Astrocyte (in vitro differentiated cells and primary cell): ENCODE results near the gene IER5L. TPM values are rescaled to one million over a fixed set of nuclear protein-coding genes. Genes with fewer than 3 reads are reported as not detected.
A peak's percentile ranks its signal among the peaks of the same experiment; 100 is the strongest.

Experiments used
- DNase-seq: peaks from one replicate; pipeline ENCODE4 v3.0.0-alpha.2; 2010; ENCODE audit warnings: low read depth
- FAIRE-seq: peaks from 2 replicates; lab custom pipeline; 2011; peaks lifted over from hg19 to GRCh38; lab: Jason Lieb, UNC
- H2AFZ ChIP-seq: 2 replicates; pipeline ENCODE4 v1.6.0; 2012; ENCODE audit warnings: low read depth, low read length, inconsistent platforms
- H3K27ac ChIP-seq: 2 replicates; pipeline ENCODE4 v1.5.1; 2011; ENCODE audit warnings: low read depth, low read length, inconsistent platforms
- H3K27me3 ChIP-seq: 2 replicates; pipeline ENCODE4 v1.6.0; 2011; ENCODE audit warnings: low read length, inconsistent platforms; ENCODE audit not compliant: insufficient read depth
- H3K36me3 ChIP-seq: 2 replicates; pipeline ENCODE4 v1.5.1; 2011; ENCODE audit warnings: low read length, inconsistent platforms; ENCODE audit not compliant: insufficient read depth
- H3K4me1 ChIP-seq: 2 replicates; pipeline ENCODE4 v1.5.1; 2011; ENCODE audit warnings: low read length, inconsistent platforms; ENCODE audit not compliant: insufficient read depth
- H3K4me2 ChIP-seq: 2 replicates; pipeline ENCODE4 v1.6.0; 2012; ENCODE audit warnings: low read length, inconsistent platforms
- H3K4me3 ChIP-seq: 2 replicates; pipeline ENCODE4 v1.5.1; 2011; ENCODE audit warnings: low read depth, mild to moderate bottlenecking, low read length, inconsistent platforms; ENCODE audit not compliant: insufficient read depth
- H3K79me2 ChIP-seq: 2 replicates; pipeline ENCODE4 v1.6.0; 2012; ENCODE audit warnings: mild to moderate bottlenecking, low read length, inconsistent platforms; ENCODE audit not compliant: insufficient read depth
- H3K9ac ChIP-seq: 2 replicates; pipeline ENCODE4 v1.6.0; 2012; ENCODE audit warnings: mild to moderate bottlenecking, low read length, inconsistent platforms
- H3K9me3 ChIP-seq: 2 replicates; pipeline ENCODE4 v1.5.1; 2012; ENCODE audit warnings: low read depth, mild to moderate bottlenecking, low read length, inconsistent platforms; ENCODE audit not compliant: insufficient read depth
- H4K20me1 ChIP-seq: 2 replicates; pipeline ENCODE4 v1.6.0; 2012; ENCODE audit warnings: low read length, inconsistent platforms; ENCODE audit not compliant: insufficient read depth
- H3K27ac Mint-ChIP-seq: one replicate; pipeline ENCODE4 v1.8.0; 2021; ENCODE audit warnings: mild to moderate bottlenecking, mixed read lengths; ENCODE audit not compliant: unreplicated experiment
- H3K27me3 Mint-ChIP-seq: one replicate; pipeline ENCODE4 v1.8.0; 2021; ENCODE audit warnings: low read depth, mixed read lengths; ENCODE audit not compliant: unreplicated experiment
- H3K36me3 Mint-ChIP-seq: one replicate; pipeline ENCODE4 v1.8.0; 2021; ENCODE audit warnings: low read depth, mixed read lengths; ENCODE audit not compliant: unreplicated experiment
- H3K4me1 Mint-ChIP-seq: one replicate; pipeline ENCODE4 v1.8.0; 2021; ENCODE audit warnings: low read depth, mixed read lengths; ENCODE audit not compliant: unreplicated experiment
- H3K4me3 Mint-ChIP-seq: one replicate; pipeline ENCODE4 v1.8.0; 2021; ENCODE audit warnings: mild to moderate bottlenecking, moderate library complexity, mixed read lengths; ENCODE audit not compliant: unreplicated experiment
- H3K9me3 Mint-ChIP-seq: one replicate; pipeline ENCODE4 v1.8.0; 2021; ENCODE audit warnings: mild to moderate bottlenecking, mixed read lengths; ENCODE audit not compliant: unreplicated experiment
- CTCF ChIP-seq: IDR thresholded peaks from 2 replicates; pipeline ENCODE4 v1.5.1; 2011; ENCODE audit warnings: low read depth, mild to moderate bottlenecking, inconsistent platforms, low read length, moderate library complexity; ENCODE audit not compliant: insufficient read depth
- EZH2 ChIP-seq: IDR thresholded peaks from 2 replicates; pipeline ENCODE4 v1.6.1; 2012; ENCODE audit warnings: mild to moderate bottlenecking, low read length, inconsistent platforms; ENCODE audit not compliant: insufficient read depth
- total RNA-seq: library from RNA; stranded (reverse); gene quantifications from 2 replicates; pipeline ENCODE4 v1.2.1, GENCODE V29; 2021

The IER5L gene
- total RNA-seq, 1 donor from 2014 or later, result 47.0 TPM

- H3K9me3 Mint-ChIP-seq, result no peaks in the 10 kb centered on the region
- H3K27ac Mint-ChIP-seq, result no peak overlapping the region
- peaks cover 13% of the 10 kb centered on the region for H3K36me3 Mint-ChIP-seq
Observed at GRCh38 chr9:129128689-129129088, 49.4 kb downstream of the IER5L start.

GRCh38 chr9:129126749-129127618 lies 51.1 kb downstream of the IER5L start:
- Mint-ChIP-seq H3K27ac (no peak overlapping the region), H3K36me3 (peaks cover 15% of the 10 kb centered on the region), H3K9me3 (no peaks in the 10 kb centered on the region), H3K27me3 (no peaks in the 10 kb centered on the region), H3K4me3 (no peak overlapping the region), H3K4me1 (peaks cover 2% of the 10 kb centered on the region)
- TF ChIP-seq CTCF (no peak), EZH2 (no peak)
- DNase-seq (no peak), FAIRE-seq (no peak)
- Histone ChIP-seq H3K36me3 (peaks cover 2% of the 10 kb centered on the region), H3K4me2 (peak overlapping the region; percentile 3), H3K4me1 (peaks cover 15% of the 10 kb centered on the region), H3K4me3 (no peak overlapping the region), H3K9me3 (no peaks in the 10 kb centered on the region), H3K27ac (no peak overlapping the region), H2AFZ (peak overlapping the region; percentile 5), H3K9ac (no peak overlapping the region), H3K27me3 (no peaks in the 10 kb centered on the region), H3K79me2 (peaks cover 5% of the 10 kb centered on the region), H4K20me1 (peaks cover 32% of the 10 kb centered on the region)

More at GRCh38 chr9:129128689-129129088, 49.4 kb downstream of the IER5L start:
- H3K9me3 ChIP-seq, result no peaks in the 10 kb centered on the region
- H4K20me1 ChIP-seq, result peaks cover 22% of the 10 kb centered on the region
- DNase-seq (no peak), FAIRE-seq (no peak)
- no peaks in the 10 kb centered on the region for H3K27me3 ChIP-seq
- H3K36me3 ChIP-seq, result peaks cover 2% of the 10 kb centered on the region
- H3K4me1 Mint-ChIP-seq, result peaks cover 5% of the 10 kb centered on the region
- no peaks in the 10 kb centered on the region for H3K27me3 Mint-ChIP-seq
- H3K4me2 ChIP-seq, result no peak overlapping the region
- H3K4me3 Mint-ChIP-seq, result no peak overlapping the region
- no peak for TF ChIP-seq EZH2
- TF ChIP-seq CTCF, result no peak
- no peak overlapping the region for H3K4me3 ChIP-seq
- H3K9ac ChIP-seq, result no peak overlapping the region
- no peak overlapping the region for H2AFZ ChIP-seq
- H3K27ac ChIP-seq, result no peak overlapping the region
- H3K79me2 ChIP-seq, result no peaks in the 10 kb centered on the region
- H3K4me1 ChIP-seq, result peaks cover 15% of the 10 kb centered on the region

Other genes with a start within 250 kb of the IER5L start
- 19.8 and 22.1 TPM in 2 replicates for gene DOLK, start 230.7 kb downstream of the IER5L start, total RNA-seq
- gene NUP188, start 230.6 kb downstream of the IER5L start, total RNA-seq, result 40.4 and 45.6 TPM in 2 replicates
- gene SH3GLB2, start 149.9 kb downstream of the IER5L start, total RNA-seq, result 35.0 and 38.0 TPM in 2 replicates
- gene MIGA2, start 141.6 kb downstream of the IER5L start, total RNA-seq, result 23.1 and 23.8 TPM in 2 replicates
- 14.9 and 17.9 TPM in 2 replicates for gene DOLPP1, start 97.2 kb downstream of the IER5L start, total RNA-seq
- 21.2 and 25.3 TPM in 2 replicates for gene CRAT, start 67.5 kb downstream of the IER5L start, total RNA-seq
- 122 and 134 TPM in 2 replicates for gene PTPA, start 66.8 kb downstream of the IER5L start, total RNA-seq